Mesendoderm (in vitro differentiated cells): Measurements from ENCODE around the gene NUTM2G.
"Not testable (repeated sequence)": the region's sequence is repeated elsewhere in the genome, so short reads cannot be mapped to it uniquely, and the experiment has no call there.

Experiments
- DNase-seq: peaks from one replicate; pipeline ENCODE4 v3.0.0; 2013
- H2AK5ac ChIP-seq: 2 replicates; pipeline ENCODE4 v1.6.1; 2013; ENCODE audit warnings: low read length, inconsistent platforms
- H2BK120ac ChIP-seq: 2 replicates; pipeline ENCODE4 v1.6.1; 2013; ENCODE audit warnings: low read depth, mild to moderate bottlenecking, low read length, moderate library complexity, mixed read lengths
- H2BK15ac ChIP-seq: replicated peaks from 2 replicates; pipeline ENCODE4 v1.6.1; 2013; ENCODE audit warnings: low read depth, mild to moderate bottlenecking, moderate library complexity
- H2BK5ac ChIP-seq: 2 replicates; pipeline ENCODE4 v1.6.1; 2013; ENCODE audit warnings: low read length, inconsistent platforms
- H3K18ac ChIP-seq: 2 replicates; pipeline ENCODE4 v1.6.1; 2013; ENCODE audit warnings: mild to moderate bottlenecking, low read length, mixed read lengths
- H3K23ac ChIP-seq: one replicate; pipeline ENCODE4 v1.6.1; 2013; ENCODE audit warnings: low read length
- H3K27ac ChIP-seq: 2 replicates; pipeline ENCODE4 v1.5.1; 2013; ENCODE audit warnings: low read depth, mild to moderate bottlenecking, inconsistent platforms, low read length, moderate library complexity
- H3K27me3 ChIP-seq: 2 replicates; pipeline ENCODE4 v1.6.1; 2013; ENCODE audit warnings: low read length, control low read depth, mild to moderate bottlenecking, inconsistent platforms; ENCODE audit not compliant: insufficient read depth, poor library complexity
- H3K36me3 ChIP-seq: 2 replicates; pipeline ENCODE4 v1.6.1; 2013; ENCODE audit warnings: low read length, inconsistent platforms; ENCODE audit not compliant: control insufficient read depth, insufficient read depth
- H3K4ac ChIP-seq: one replicate; pipeline ENCODE4 v1.6.1; 2013; ENCODE audit warnings: low read depth, mild to moderate bottlenecking, low read length, moderate library complexity
- H3K4me1 ChIP-seq: 2 replicates; pipeline ENCODE4 v1.6.1; 2013; ENCODE audit warnings: low read depth, low read length, inconsistent platforms; ENCODE audit not compliant: control insufficient read depth
- H3K4me2 ChIP-seq: 2 replicates; pipeline ENCODE4 v1.6.1; 2013; ENCODE audit warnings: low read length
- H3K4me3 ChIP-seq: 2 replicates; pipeline ENCODE4 v1.5.1; 2013; ENCODE audit warnings: mild to moderate bottlenecking, low read length
- H3K56ac ChIP-seq: one replicate; pipeline ENCODE4 v1.6.1; 2013; ENCODE audit warnings: low read length
- H3K79me1 ChIP-seq: 2 replicates; pipeline ENCODE4 v1.6.1; 2013; ENCODE audit warnings: low read length, inconsistent platforms
- H3K79me2 ChIP-seq: 2 replicates; pipeline ENCODE4 v1.6.1; 2013; ENCODE audit warnings: mild to moderate bottlenecking, low read length; ENCODE audit not compliant: control insufficient read depth, insufficient read depth
- H3K9ac ChIP-seq: 2 replicates; pipeline ENCODE4 v1.6.1; 2013; ENCODE audit warnings: low read length, inconsistent platforms
- H4K5ac ChIP-seq: one replicate; pipeline ENCODE4 v1.6.1; 2013; ENCODE audit warnings: low read length
- H4K8ac ChIP-seq: one replicate; pipeline ENCODE4 v1.6.1; 2013; ENCODE audit warnings: low read depth, mild to moderate bottlenecking, control low read depth, low read length, moderate library complexity
- WGBS: extraction: QIAGEN DNeasy Blood & Tissue Kit; methylation state at CpG from one replicate; pipeline ENCODE4 v1.1.7; 2013; ENCODE audit warnings: low lambda C conversion rate, missing lambda C conversion rate; ENCODE audit not compliant: insufficient coverage; ENCODE audit errors: extremely low coverage; 5-methylcytosine and 5-hydroxymethylcytosine counted together

The NUTM2G gene

DNA sequence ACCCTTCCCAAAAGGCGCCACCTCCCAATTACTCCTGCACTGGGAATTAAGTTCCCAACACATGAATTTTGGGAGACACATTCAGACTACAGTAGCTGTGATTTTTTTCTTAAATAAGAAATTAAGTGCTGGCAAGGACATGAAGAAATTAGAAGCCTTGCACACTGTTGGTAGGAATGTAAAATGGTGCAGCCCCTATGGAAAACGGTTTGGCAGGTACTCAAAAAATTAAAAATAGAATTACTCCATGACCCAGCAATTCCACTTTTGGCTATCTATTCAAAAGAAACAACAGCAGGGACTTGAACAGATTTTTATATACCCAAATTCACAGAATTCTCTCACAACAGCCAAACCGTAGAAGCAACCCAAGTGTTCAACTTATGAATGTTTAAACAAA lies 55.5 kb downstream of the NUTM2G start:
- H4K8ac ChIP-seq, H4K5ac ChIP-seq, H2BK5ac ChIP-seq, H3K23ac ChIP-seq, H2BK120ac ChIP-seq, DNase-seq, H3K27ac ChIP-seq, H3K79me2 ChIP-seq, H3K4me2 ChIP-seq, H3K56ac ChIP-seq, H3K36me3 ChIP-seq, H3K4me3 ChIP-seq, H3K27me3 ChIP-seq, H3K79me1 ChIP-seq, H2BK15ac ChIP-seq, H3K9ac ChIP-seq, H3K4me1 ChIP-seq, H2AK5ac ChIP-seq, H3K4ac ChIP-seq, H3K18ac ChIP-seq: not testable (repeated sequence)
- WGBS, result no CpG with 5 or more reads among the region's 3 CpGs

DNA sequence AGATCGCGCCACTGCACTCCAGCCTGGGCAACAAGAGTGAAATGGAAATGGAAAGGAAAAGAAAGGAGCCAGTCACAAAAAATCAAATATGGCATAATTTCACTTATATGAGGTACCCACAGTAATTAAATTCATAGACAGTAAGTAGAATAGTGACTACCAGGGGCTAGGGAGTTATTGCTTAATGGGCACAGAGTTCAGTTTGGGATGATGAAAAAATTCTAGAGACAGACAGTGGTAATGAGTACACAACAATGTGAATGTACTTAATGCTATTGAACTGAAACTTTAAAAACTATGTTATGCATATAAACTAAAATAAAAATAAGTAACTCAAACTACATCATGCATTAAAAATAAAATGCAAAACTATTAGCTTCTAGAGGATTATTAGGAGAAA lies 56.2 kb downstream of the NUTM2G start:
- not testable (repeated sequence) for H3K79me2 ChIP-seq, DNase-seq, H3K4me1 ChIP-seq, H3K79me1 ChIP-seq, H2BK5ac ChIP-seq, H3K23ac ChIP-seq, H4K5ac ChIP-seq, H3K4me3 ChIP-seq, H3K27me3 ChIP-seq, H3K4me2 ChIP-seq, H3K27ac ChIP-seq, H3K9ac ChIP-seq, H3K4ac ChIP-seq, H3K18ac ChIP-seq, H2BK15ac ChIP-seq, H2AK5ac ChIP-seq, H2BK120ac ChIP-seq, H3K36me3 ChIP-seq, H3K56ac ChIP-seq, H4K8ac ChIP-seq
- WGBS, result no CpG with 5 or more reads among the region's 2 CpGs
